HL-60 (cell line): Measurements from ENCODE around the gene IL3RA.

Experiments used
- POLR2AphosphoS5 ChIP-seq: IDR thresholded peaks from 2 replicates; pipeline ENCODE4 v1.6.1; 2012; ENCODE audit warnings: low read depth
- REST ChIP-seq: IDR thresholded peaks from 2 replicates; pipeline ENCODE4 v1.6.1; 2012; ENCODE audit warnings: low read depth; ENCODE audit not compliant: insufficient replicate concordance

- TF ChIP-seq REST (no peak), POLR2AphosphoS5 (no peak)
Observed at GRCh38 chrX:1322393-1322792, 14.2 kb upstream of the IL3RA start.
